GM19023 (cell line): ENCODE measurements around the gene TMEM131.
A peak's percentile ranks its signal among the peaks of the same experiment; 100 is the strongest.
"Not testable (repeated sequence)": the region's sequence is repeated elsewhere in the genome, so short reads cannot be mapped to it uniquely, and the experiment has no call there.

Experiments used
- ATAC-seq: cut with Tn5 transposase; IDR thresholded peaks from one replicate; pipeline ENCODE4 v1.9.1; 2021; ENCODE audit warnings: mild to moderate bottlenecking, moderate library complexity; ENCODE audit not compliant: unreplicated experiment

TMEM131 gene

DNA sequence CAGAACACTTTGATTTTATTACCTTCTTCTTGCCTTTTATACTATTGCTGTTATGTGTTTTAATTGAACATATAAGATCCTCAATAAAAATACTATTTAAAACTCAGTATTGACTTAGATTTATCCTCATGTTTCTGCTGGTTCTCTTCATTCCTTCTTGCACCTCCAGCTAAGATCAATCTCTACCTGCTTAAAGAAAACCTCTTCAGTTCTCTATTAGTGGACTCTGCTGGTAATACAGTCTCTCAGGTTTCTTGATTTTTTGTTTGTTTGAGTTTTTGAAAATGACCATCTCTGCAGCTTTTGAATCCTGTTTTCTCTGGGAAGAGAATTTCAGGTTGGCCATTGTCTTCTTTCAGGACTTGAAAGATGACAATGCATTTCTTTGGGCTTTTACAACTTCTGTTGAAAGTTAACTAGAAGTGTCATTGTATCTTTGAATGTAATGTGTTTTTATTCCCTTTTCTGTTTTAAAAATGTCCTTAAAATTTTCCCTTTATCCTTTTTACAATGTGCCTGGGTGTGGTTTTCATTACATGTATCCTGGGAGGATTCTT, 29.8 kb upstream of the TMEM131 start:
- no peak for ATAC-seq

DNA sequence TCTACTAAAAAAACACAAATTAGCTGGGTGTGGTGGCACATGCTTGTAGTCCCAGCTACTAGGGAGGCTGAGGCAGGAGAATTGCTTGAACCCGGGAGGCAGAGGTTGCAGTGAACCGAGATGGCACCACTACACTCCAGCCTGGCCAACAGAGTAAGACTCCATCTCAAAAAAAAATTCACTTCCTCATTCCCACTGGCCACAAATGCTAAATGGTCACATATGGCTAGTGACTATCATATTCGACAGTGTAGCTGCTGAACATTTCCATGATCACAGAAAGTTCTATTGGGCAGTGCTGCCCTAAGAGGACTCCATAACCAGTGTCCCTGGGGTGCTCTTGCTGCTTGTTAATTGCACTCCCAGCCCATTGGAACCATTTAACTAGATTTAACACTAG, 26.3 kb upstream of the TMEM131 start:
- ATAC-seq, result not testable (repeated sequence)

DNA sequence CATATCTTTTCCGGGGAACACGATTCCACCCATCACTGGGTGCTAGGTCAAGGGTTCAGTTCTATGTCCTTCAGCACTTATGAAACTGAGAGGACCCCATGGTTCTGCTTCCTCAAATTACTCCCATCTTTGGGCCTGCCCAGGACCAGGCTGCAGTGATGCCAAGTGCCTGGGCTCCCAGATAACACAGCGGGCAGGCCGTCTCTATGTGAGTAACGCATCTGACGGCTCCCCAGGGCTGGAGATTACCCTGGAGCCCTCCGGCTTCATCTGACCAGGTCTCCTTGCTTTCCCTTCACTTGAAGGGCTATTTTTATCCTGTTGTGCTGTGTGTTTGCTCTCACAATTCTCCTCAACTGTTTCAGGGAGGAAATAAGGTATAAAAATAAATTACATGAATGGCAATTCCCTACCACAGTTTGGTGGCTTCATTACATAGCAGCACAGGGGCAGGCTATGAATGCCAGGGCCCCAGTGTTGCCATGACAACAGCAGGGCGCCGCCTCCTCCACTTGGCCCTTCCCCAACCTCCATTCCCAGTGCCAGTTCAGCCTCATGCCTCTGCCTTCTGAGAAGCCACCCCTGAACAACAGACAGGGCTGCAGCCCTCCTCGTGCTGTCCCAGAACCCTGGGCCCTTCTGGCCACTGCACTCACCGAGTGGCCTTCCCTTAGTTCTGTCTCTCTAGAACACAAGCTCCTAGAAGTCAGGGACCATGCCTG, 25.4 kb upstream of the TMEM131 start:
- ATAC-seq, result no peak

DNA sequence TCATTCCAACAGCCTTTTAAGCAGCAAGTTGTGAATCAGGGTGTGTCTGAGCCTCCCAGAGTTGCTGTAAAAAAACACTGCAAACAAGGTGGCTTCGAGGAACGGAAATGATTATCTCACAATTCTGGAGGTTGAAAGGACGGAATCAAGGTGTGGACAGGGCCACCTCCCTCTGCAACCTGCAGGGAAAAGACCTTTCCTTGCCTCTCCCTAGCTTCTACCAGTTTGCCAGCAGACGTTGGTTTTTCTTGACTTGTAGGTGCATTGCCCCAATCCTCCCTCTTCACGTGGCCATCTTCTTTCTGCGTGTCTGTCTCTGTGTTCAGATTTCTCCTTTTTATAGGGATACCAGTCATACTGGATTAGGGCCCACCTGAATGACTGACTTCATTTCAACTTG, 24.8 kb upstream of the TMEM131 start:
- no peak for ATAC-seq

DNA sequence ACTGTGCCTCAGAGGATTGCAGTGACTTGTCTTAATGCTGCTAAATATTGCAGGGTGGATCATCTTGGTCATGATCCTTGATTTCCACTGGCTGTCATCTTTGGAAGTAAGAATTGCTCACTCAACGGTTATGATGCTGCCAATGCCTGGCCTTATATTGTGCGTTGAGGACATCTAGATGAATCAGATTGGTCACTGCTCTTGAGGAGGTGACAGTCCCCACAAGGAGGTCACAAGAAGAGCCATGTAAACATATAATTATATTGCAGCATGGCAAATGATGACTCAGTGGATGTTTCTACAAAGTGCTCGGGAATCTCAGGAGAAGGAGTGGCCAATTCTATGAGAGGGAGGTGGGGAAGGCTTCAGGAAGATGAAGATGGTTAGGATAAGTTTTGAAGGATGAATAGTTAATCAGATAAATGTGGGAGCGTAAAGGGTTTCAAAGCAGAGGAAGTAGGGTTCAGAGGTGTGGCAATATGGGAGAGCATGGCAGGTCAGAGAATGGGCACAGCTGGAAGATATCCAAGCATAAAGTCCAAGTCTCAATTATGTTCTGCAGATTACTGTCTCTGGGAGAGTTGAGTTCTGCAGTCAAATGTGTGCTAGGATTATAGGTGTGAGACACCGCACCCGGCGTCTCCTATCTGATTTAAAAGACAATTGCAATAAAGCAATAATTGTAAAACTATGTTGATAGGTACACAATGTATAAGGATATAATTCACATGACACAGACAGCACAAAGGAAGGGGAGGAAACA, 21.3 kb upstream of the TMEM131 start:
- ATAC-seq, result no peak

DNA sequence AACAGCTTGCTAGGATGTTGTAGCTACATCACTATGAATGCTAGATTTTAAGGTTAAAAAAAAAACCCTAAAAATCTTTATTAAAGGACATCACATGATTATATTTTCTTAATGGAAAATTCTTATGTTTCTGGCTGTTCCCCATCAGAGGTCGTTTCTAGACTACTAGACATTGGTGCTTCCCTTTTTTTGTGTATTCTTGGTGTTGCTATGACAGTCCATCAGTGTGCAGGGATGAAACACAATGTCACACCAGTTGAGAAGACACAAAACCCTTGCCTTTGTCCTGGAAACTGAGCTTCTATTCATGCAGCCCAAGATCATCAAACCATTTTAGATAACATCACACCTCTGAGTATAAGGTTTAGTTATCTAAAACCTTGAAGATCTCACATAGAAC, 19.9 kb upstream of the TMEM131 start:
- ATAC-seq, result no peak

DNA sequence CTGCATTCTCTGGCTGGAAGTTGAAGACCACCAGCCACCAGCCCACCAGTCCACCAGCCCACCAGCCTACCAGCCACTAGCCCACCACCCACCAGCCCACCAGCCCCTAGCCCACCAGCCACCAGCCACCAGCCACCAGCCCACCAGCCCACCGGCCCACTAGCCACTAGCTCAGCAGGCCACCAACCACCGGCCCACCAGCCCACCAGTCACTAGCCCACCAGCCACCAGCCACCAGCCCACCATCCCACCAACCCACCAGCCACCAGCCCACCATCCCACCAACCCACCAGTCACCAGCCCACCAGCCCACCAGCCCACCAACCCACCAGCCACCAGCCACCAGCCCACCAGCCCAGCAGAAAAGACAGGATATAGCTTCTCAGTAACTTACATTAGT, 18.6 kb upstream of the TMEM131 start:
- ATAC-seq, result no peak

DNA sequence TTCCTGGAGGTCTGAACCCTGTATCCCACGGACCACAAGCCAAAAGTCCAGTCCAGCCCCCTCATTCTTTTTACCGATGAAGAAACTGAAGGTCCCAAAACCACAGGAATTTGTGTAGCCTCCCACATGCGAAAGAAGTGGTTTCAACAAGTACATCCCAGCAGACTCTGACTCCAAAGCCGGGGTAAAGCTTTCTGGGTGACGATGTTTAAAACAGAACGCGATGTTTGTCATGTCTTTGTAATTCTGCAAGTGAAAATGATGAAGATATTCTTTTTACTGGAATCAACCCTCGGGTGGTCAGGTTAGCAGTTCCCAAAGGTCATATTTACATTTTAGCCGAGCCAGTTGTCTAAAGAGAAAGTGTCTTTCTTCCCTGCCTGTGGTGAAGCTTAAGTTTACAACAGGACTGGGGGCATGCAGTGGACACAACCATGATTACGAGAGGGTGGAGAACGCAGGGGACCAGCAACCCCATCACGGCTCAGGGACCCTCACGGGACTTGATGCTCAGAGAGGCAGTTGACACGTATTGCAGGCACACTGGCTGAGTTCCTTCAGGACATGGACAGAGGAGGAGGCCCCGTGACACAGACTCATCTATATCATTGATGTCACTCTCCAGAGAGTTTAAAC, 17.8 kb upstream of the TMEM131 start:
- no peak for ATAC-seq

DNA sequence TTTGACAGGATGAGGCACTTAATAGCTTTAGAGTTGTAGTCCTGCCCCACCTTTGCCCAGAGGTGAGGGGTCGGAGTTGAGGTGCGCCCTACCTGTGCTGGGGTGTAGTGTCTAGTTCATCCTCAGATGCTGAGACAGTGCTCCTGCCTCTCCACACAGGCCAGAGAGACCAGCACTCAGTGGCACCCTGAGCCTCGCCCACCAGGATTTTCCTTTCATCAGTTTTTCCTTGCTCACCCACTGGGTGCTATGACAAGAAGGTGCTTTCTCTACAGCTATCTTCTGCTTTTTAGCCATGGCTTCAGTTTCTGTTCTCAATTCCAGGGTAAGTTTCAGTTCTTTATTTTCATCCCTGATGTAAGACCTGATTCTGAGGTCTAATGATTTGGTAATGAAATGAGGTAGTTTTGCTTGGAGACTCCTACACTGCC, 16.8 kb upstream of the TMEM131 start:
- ATAC-seq, result peak; percentile 80

DNA sequence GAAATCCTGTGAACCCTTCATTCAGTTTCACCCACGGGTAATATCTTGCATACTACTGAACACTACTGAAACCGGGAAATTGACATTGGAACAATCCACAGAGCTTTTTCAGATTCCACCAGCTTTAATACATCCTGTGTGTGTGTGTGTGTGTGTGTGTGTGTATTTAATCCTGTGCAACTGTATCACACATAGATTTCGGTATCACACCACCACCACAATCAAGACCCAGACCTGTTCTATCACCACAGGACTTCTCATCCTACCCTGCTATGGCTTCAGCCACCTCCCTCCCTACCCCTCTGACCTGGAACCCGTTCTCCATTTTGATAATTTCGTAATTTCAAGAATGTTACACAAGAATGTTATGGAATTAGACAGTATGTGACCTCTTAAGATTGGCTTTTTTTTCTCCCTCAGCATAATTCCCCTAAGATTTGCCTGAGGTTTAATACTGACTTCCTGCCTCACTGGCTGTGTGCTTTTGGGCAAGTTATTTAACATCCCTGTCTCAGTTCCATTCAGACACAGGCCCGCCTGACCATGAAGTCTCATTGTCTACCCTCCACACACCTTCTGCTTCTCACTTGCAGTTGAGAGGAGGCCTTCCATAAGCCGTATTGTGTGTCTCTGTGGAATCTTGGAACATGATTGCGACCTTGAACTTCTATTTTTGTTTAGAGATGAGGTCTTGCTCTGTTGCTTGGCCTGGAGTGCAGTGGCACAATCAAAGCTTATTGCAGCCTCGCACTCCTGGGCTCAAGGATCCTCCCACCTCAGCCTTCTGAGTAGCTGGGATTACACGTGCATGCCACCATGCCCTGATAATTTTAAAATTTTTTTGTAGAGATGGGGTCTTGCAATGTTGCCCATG, 14.4 kb upstream of the TMEM131 start:
- ATAC-seq, result no peak

DNA sequence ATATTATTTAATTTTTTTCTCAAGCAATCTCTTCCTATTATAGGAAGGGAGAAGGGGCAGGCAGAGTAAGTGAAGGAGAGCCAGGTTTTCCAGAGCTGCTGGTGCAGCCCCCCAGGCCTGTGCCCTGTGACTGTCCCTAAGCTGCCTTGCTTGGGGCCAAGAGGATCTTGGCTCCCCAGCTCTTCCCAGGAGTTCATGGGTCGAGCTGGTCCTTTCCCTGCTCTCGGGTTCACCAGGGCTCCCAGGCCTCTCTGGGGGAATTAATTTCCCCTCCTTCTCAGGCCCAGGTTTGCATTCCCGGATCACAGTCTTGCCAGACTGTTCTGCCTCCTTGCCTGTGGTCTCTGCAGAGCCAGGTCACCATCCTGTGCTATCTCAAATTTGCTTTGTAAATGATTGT, 12.7 kb upstream of the TMEM131 start:
- ATAC-seq, result no peak

DNA sequence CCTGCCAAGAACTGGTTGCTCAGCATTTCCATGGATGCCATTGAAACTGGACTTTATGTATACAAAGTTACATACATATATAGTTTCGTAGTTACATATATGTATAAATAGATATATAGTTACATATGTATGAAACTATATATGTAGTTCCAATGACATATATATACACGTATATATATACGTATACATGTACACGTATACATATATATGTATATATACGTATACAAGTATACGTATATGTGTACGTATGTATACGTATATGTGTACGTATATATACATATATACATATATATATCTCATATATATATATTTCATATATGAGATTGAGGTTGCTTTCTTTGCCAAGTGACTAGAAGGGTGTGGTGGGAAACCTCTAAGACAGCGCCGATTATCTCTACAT, 10.6 kb upstream of the TMEM131 start:
- no peak for ATAC-seq

DNA sequence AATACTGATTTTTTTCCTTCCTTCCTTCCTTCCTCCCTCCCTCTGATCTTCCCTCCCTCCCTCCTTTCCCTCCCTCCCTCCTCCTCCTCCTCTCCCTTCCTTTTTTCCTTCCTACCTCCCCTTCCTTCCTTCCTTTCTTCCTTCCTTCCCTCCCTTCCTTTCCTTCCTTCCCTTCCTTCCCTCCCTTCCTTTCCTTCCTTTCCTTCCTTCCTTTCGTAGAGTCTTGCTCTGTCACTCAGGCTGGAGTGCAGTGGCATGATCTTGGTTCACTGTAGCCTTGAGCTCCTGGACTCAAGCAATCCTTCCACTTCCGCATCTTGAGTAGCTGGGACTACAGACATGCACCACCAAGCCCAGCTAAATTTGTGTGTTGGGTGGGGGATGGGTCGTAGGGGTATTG, 8.9 kb upstream of the TMEM131 start:
- no peak for ATAC-seq

DNA sequence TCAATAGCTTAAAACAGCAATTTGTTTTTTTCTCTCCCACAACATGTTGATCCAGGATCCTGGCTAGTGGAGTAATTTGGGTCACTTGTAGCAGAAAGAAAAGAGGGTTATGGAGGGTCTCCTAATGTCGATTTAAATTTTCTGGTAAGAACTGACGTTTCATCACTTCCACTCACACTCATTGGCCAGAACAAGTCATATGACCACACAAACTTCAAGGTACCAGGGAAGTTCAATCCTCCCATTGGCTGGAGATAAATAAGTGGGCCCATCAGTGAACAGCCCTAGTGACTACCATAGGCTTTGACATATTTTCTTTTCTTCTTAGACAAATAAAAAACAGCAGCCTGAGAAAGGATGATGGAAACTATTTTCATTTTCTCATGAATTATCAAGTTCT, 8.3 kb upstream of the TMEM131 start:
- no peak for ATAC-seq

DNA sequence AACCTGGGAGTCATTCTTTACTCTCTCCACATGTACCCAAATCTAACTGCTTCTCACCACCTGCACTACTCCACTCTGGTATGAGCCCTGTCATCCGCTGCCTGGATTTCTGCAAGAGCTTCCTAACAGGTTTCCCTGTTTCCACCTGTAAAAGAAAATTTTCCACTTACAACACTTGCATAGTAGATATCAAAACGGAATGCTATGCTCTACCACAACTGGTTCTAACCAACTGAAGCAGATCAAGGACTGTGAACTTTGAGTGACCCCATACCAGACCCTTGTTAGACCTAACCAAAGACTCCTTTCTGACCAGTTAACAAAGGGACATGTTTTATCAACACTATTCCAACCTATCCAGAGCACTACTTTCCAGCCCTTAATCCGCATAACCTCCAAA, 3.8 kb upstream of the TMEM131 start:
- ATAC-seq, result no peak

DNA sequence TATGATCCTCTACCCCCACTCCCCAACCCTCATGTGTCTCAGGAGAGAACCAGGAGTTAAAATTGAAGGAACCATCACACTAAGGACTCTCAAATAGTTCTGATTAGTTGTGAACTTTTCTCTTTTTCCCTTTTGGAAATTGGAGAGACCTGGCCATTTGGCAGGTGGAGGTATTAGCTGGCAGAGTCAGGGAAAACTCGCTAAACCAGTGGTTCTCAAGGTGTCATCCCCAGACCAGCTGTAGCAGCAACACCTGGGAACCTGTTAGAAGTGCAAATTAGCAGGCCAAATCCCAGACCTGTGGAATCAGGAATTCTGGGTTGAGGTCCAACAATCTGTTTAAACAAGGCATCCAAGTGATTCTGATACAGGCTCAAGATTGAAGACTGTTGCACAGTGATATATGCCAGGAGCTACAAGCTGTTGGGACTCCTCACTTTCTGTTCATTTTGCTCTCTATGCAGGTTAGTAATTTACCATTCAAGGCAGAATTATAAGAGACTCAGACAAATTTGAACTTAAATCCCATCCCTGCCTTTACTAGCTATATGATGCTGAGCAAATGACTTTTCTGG, 2.8 kb upstream of the TMEM131 start:
- ATAC-seq, result no peak

DNA sequence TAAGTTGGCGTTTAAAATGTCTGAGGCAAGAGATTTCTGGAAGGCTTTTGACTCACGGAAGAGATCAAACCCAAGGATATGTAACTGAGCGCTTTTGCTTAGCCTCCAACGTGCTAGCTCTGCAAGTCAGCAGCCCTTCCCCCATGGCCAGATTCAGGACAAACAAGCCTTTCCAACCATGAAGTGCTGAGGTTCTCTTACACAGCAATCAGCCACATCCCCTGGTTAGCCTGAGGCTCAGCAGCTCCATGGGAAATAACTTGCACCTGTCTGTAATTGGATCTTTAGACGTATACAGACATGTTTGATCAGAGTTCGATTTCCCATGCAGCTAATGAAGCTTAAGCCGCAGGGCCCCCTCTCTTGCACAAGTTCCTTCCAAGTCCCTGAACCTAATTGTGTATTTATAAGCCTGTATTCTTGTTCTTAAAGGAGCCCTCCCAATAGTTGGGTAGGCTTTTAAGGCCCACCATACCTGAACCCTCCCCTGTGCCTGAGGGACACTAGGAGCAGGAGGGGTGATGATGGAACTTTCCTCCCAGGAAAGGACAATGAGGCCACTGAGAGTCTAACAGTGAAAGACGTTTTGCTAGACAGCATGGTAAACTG, 2.1 kb upstream of the TMEM131 start:
- no peak for ATAC-seq

DNA sequence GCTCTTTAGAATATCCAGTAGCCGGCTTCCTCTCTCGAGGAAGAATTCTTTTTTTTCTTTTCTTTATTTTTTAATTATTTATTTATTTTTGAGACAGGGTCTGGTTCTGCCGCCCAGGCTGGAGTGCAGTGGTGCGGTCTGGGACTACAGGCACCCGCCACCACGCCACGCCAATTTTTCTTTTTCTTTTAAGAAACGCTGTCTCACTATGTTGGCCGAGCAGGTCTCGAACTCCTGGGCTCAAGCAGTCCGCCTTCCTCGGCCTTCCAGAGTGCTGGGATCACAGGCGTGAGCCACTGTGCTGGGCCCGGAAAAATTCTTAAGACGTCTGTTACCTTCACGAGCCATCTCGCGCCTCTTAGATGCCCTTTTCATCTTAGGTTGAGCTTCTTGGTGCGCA, 931 bp upstream of the TMEM131 start:
- no peak for ATAC-seq

DNA sequence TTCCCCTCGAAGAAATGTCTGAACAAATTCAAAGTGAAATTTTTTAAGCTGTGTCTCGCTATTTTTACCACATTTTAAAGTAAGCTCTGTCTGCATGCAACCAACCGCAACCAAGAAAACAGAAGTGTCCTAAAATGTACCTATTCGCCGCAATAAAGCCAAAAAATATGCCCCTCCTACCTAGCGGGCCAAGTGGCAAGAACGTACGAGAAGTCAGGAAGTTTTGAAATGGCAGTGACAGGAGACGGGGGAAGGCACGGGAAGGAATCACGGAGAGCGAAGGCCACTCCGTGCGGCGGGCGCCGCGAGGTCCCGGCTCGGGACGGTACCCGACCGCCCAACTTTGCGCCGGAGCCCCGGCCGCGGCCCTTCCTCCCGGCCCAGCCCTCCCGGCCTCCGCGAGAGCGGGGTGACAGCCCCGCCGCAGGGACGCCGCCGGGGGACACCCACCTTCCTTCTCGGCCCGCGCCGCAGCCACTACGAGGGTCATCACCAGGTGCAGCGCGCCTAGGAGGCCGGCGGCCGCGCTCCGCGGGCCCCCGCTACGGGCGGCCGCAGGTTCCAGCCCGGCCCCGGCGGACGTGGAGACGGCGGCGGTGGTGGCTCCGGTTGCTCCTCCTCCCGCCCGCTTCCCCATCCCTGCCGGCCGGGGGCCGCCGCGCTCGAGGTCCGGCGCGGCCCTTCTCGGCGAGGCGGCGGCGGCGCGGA, 568 bp downstream of the TMEM131 start:
- ATAC-seq, result peak; percentile 38
